Psoas muscle (tissue), 8 donors: ENCODE measurements around the gene B3GNT8. TPM values are rescaled to one million over a fixed set of nuclear protein-coding genes. Genes with fewer than 3 reads are reported as not detected.
"Not testable (repeated sequence)": the region's sequence is repeated elsewhere in the genome, so short reads cannot be mapped to it uniquely, and the experiment has no call there.

ENCODE experiments used
- ATAC-seq, 4 donors: fragments of 200-7000 bp; cut with Tn5 transposase; one replicate each; pipeline ENCODE4 v1.9.1; 2020; ENCODE audit warnings: moderate library complexity in 3 of 4, mild to moderate bottlenecking in 2 of 4
- DNase-seq, 2 donors: peaks; one replicate each; pipeline ENCODE4 v3.0.0-alpha.2; 2020
- H3K27ac ChIP-seq: fragments of 200-600 bp; one replicate; pipeline ENCODE4 v1.8.0; 2022
- H3K27me3 ChIP-seq, 3 donors: fragments of 200-600 bp in 1 of 3; one replicate each; pipeline versions ENCODE4 v1.6.1 to v1.8.0; 2013 to 2022; ENCODE audit warnings: low read length in 2 of 3, mild to moderate bottlenecking in 2 of 3, moderate library complexity in 1 of 3; ENCODE audit not compliant: insufficient read depth in 3 of 3
- H3K36me3 ChIP-seq, 2 donors: fragments of 200-600 bp in 1 of 2; one replicate each; pipeline versions ENCODE4 v1.6.1 to v1.8.0; 2013 to 2022; ENCODE audit warnings: low read depth in 1 of 2, mild to moderate bottlenecking in 1 of 2, moderate library complexity in 1 of 2; ENCODE audit not compliant: insufficient read depth in 1 of 2
- H3K4me1 ChIP-seq: fragments of 200-600 bp; one replicate; pipeline ENCODE4 v1.8.0; 2022
- H3K4me3 ChIP-seq: fragments of 200-600 bp; one replicate; pipeline ENCODE4 v1.8.0; 2022; ENCODE audit warnings: mild to moderate bottlenecking
- H3K9me3 ChIP-seq: fragments of 200-600 bp; one replicate; pipeline ENCODE4 v1.8.0; 2022
- WGBS, 3 donors: extraction: QIAGEN DNeasy Blood & Tissue Kit; methylation state at CpG; one replicate each; pipeline versions ENCODE4 v1.1.6 to v1.1.7; 2013; 5-methylcytosine and 5-hydroxymethylcytosine counted together
- intact Hi-C, 2 donors: fragments of 100-400 bp; cut with DNase I; formaldehyde crosslinking; loops; one replicate each; pipeline versions ENCODE4 v1.11.0 to v1.14.2; 2022
- polyA plus RNA-seq, 3 donors: library from polyadenylated mRNA; stranded (reverse); fragments of 200-250 nt; gene quantifications; one replicate each; pipeline ENCODE4 v1.2.3, GENCODE V29; 2013
- total RNA-seq, 4 donors: library from RNA; stranded (reverse); fragmentation: NEBNext Ultra II Directional in 2 of 4; extraction: Animal tissue kit (Norgen Biotek cat#: 25700) in 2 of 4; gene quantifications; one replicate each; pipeline versions ENCODE4 v1.2.1 to v1.2.4, GENCODE V29; 2021 to 2023
- TF ChIP-seq, protein P1 (sequence below): fragments of 200-600 bp; IDR thresholded peaks from one replicate; pipeline ENCODE4 v1.8.0; 2022; ENCODE audit warnings: antibody characterized with exemption
- donor health status: healthy with polysubstance abuse.
- donor health status: DM: no; HTN: no; CAD: no; lungs with moderate emphysema.
- donor health status: Bipolar disorder and iron deficiency.
- donor health status: healthy.
- donor health status: DM: yes; HTN: yes; CAD: no.
- donor health status: DM: no; HTN: no; CAD: no.
- donor health status: DM: no; HTN: no; CAD: no.
- donor health status: DM: yes; HTN: yes; CAD: no.

The B3GNT8 gene
- total and polyA plus RNA-seq, 7 donors: 0.55 to 1.9 (median 0.96) TPM

DNA sequence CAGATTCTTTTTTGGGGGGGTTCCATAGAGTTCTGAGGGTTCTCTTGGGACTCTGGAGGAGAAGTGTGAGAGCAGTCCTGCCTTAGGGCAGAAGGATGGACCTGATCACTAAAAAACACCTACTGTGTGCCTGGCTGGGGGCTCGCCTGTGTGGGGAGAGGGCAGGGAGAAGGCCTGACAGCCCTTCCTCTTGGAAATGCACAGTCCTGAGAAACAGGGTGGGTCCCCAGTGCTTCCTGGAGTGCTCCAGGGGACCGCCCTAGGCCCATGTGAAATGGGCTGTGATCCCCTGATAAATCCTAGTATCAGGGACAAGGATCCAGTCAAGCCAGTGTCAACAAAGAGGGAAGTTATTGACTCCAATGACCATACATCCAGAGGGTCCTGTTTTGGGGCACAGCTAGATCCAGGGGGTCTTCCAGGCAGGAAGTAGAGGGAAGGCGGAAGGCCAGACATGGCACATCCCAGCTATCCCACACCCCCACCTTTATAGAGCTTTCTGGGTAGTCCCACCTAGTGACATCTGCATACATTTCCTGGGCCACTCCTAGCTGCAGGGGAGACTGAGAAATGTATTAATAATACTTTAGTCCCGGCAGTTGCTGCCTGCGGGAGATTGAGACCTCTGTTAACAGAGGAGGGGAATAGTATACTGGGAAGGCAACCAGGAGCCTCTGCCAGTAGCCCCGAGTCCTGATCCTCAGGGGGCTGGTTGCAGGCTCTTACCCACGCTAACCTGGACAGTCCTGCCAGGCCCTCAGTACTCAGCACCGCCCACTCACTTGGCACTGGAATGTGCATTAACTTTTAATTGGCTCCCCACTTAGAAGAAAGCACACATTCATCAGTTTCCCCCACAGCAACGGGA, 15.8 kb downstream of the B3GNT8 start:
- 35 to 47% (median 47%) methylated on average over 9 of the region's 9 CpGs for WGBS, 3 donors
- Histone ChIP-seq H3K4me3 (no peak overlapping the region), H3K9me3 (no peaks in the 10 kb centered on the region), H3K27ac (peak overlapping the region; percentile 78), H3K27me3 (no peaks in the 10 kb centered on the region), H3K4me1 (peaks cover 60% of the 10 kb centered on the region), H3K36me3 (peaks cover 0 to 32% of the 10 kb centered on the region in 2 donors)
- TF ChIP-seq, protein P1, sequence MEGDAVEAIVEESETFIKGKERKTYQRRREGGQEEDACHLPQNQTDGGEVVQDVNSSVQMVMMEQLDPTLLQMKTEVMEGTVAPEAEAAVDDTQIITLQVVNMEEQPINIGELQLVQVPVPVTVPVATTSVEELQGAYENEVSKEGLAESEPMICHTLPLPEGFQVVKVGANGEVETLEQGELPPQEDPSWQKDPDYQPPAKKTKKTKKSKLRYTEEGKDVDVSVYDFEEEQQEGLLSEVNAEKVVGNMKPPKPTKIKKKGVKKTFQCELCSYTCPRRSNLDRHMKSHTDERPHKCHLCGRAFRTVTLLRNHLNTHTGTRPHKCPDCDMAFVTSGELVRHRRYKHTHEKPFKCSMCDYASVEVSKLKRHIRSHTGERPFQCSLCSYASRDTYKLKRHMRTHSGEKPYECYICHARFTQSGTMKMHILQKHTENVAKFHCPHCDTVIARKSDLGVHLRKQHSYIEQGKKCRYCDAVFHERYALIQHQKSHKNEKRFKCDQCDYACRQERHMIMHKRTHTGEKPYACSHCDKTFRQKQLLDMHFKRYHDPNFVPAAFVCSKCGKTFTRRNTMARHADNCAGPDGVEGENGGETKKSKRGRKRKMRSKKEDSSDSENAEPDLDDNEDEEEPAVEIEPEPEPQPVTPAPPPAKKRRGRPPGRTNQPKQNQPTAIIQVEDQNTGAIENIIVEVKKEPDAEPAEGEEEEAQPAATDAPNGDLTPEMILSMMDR: no peak
- DNase-seq (no peak), ATAC-seq (peak; percentile 1 to 8 (median 2))
- intact Hi-C loops: no loop called here

DNA sequence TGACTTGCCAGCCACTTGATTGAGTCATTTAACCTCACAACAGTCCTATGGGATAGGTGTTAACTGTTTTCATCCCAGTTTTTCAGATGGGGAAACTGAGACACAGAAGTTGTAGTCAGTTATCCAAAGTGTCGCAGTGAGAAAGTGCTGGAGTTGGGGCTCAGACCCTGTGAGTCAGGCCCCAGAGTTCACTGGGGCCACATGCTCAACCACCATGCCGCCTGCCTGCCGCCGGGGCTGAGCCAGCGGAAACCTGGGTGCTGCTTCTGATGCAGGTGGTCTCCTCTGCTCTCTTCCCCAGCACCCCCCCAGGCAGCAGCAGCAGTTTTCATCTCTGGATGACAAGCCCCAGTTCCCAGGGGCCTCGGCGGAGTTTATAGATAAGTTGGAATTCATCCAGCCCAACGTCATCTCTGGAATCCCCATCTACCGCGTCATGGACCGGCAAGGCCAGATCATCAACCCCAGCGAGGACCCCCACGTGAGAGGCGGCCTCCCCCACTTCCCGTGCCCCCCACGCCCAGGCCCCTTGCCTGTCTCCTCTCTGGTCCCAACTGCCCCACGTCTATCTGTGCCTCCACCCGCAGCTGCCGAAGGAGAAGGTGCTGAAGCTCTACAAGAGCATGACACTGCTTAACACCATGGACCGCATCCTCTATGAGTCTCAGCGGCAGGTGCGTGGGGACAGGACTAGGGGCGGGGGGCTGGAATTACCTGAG, 16.7 kb downstream of the B3GNT8 start:
- TF ChIP-seq, protein P1: no peak
- DNase-seq (no peak), ATAC-seq (no peak)
- Histone ChIP-seq H3K27me3 (no peaks in the 10 kb centered on the region), H3K36me3 (peaks cover 0 to 35% of the 10 kb centered on the region in 2 donors), H3K9me3 (no peaks in the 10 kb centered on the region), H3K27ac (peak overlapping the region; percentile 78), H3K4me3 (no peak overlapping the region), H3K4me1 (peaks cover 60% of the 10 kb centered on the region)
- WGBS, 3 donors: 86 to 87% (median 87%) methylated on average over 23 of the region's 23 CpGs
- intact Hi-C loops: no loop called here

DNA sequence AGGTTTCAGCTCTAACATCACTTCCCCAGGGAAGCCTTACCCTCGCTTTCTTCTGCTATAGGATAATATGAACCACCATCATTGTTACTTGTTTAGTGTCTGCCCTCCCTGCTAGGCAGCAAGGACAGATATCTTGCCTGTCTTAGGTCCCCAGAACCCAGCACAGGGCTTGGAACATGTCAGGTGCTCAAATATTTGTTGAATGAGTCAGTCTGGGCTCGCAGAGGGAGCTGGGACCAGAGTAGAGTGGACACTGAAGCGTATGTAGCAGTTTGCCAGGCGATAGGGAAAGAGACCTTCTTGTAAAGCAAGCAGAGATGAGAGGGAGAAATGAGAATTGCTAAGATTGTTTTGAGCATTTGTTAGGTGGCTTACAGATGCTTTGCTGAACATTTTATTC, 17.9 kb downstream of the B3GNT8 start:
- intact Hi-C loops: no loop called here
- Histone ChIP-seq H3K4me3 (no peak overlapping the region), H3K27ac (peak overlapping the region; percentile 67), H3K27me3 (no peaks in the 10 kb centered on the region), H3K9me3 (no peaks in the 10 kb centered on the region), H3K36me3 (peaks cover 0 to 31% of the 10 kb centered on the region in 2 donors), H3K4me1 (peaks cover 53% of the 10 kb centered on the region)
- ATAC-seq (peak; percentile 55 to 76 (median 72)), DNase-seq (no peak)
- TF ChIP-seq, protein P1: no peak
- 51 to 67% (median 58%) methylated on average over 4 of the region's 4 CpGs for WGBS, 3 donors

DNA sequence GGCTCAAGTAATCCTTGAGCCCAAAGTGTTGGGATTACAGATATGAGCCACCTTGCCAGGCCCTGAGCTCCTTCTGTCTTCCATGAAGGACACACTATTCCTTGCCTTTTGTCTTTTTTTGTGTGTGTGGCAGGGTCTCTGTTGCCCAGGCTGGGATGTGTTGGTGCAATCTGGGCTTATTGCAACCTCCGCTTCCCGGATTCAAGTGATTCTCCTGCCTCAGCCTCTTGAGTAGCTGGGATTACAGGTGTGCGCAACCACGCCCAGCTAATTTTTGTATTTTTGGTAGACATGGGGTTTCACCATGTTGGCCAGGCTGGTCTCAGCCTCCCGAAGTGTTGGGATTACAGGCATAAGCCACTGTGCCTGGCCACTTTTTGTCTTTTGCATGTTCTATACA, 18.3 kb downstream of the B3GNT8 start:
- H3K27me3 ChIP-seq, H3K4me3 ChIP-seq, intact Hi-C loops, DNase-seq, H3K9me3 ChIP-seq, ATAC-seq: not testable (repeated sequence)
- Histone ChIP-seq H3K4me1 (peaks cover 49% of the 10 kb centered on the region), H3K36me3 (peaks cover 0 to 27% of the 10 kb centered on the region in 2 donors), H3K27ac (peak overlapping the region; percentile 67)
- WGBS, 3 donors: 84 to 92% (median 92%) methylated on average over 5 of the region's 5 CpGs

DNA sequence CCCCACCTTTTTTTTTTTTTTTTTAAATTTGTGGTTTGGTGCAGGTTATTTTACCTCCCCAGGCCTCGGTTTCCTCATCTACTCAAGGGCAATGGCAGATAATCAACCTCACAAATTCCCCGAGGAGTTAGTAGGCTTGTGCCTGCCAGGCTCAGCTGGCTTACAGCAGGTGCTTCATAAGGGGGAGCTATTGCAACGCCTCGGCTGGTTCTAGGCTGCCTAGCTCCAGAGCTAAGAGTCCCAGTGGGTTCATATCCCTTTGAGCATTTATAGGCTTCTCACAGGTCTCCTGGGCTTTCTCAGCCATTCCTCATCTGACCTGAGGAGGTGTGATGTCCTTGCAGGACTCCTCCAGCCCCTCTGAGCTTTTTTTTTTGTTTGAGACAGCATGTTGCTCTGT, 18.9 kb downstream of the B3GNT8 start:
- Histone ChIP-seq H3K9me3 (no peaks in the 10 kb centered on the region), H3K36me3 (peaks cover 0 to 22% of the 10 kb centered on the region in 2 donors), H3K4me3 (no peak overlapping the region), H3K4me1 (peaks cover 49% of the 10 kb centered on the region), H3K27ac (peak overlapping the region; percentile 67), H3K27me3 (no peaks in the 10 kb centered on the region)
- WGBS, 3 donors: 33 to 64% (median 42%) methylated on average over 4 of the region's 4 CpGs
- DNase-seq (no peak), ATAC-seq (no peak)
- intact Hi-C loops: no loop called here
- TF ChIP-seq, protein P1: no peak
